Smooth muscle cell (in vitro differentiated cells): Measurements from ENCODE around the gene GASK1A. TPM values are rescaled to one million over a fixed set of nuclear protein-coding genes. Genes with fewer than 3 reads are reported as not detected.

Source experiments
- DNase-seq: peaks from one replicate; lab custom pipeline; 2025; ENCODE audit not compliant: unreplicated experiment; lab: John Stamatoyannopoulos, UW
- H2AFZ ChIP-seq: fragments of 200-600 bp; sonication (generic); 2 replicates; pipeline ENCODE4 v1.6.0; 2016; ENCODE audit warnings: antibody characterized with exemption, low read depth, mild to moderate bottlenecking
- H3F3A ChIP-seq: fragments of 200-600 bp; sonication (generic); 2 replicates; pipeline ENCODE4 v1.6.0; 2017; ENCODE audit warnings: antibody characterized with exemption, low read depth
- H3K27ac ChIP-seq: fragments of 200-600 bp; sonication (generic); 2 replicates; pipeline ENCODE4 v1.5.1; 2016; ENCODE audit warnings: low read depth, mild to moderate bottlenecking
- H3K27me3 ChIP-seq: fragments of 200-600 bp; sonication (generic); 2 replicates; pipeline ENCODE4 v1.6.1; 2016; ENCODE audit warnings: low read depth, mild to moderate bottlenecking
- H3K36me3 ChIP-seq: fragments of 200-600 bp; sonication (generic); 2 replicates; pipeline ENCODE4 v1.5.1; 2016; ENCODE audit warnings: low read depth
- H3K4me1 ChIP-seq: fragments of 200-600 bp; sonication (generic); 2 replicates; pipeline ENCODE4 v1.5.1; 2016; ENCODE audit warnings: low read depth
- H3K4me2 ChIP-seq: fragments of 200-600 bp; sonication (generic); 2 replicates; pipeline ENCODE4 v1.6.0; 2016; ENCODE audit warnings: mild to moderate bottlenecking
- H3K4me3 ChIP-seq: fragments of 200-600 bp; sonication (generic); 2 replicates; pipeline ENCODE4 v1.5.1; 2016; ENCODE audit warnings: mild to moderate bottlenecking
- H3K79me2 ChIP-seq: fragments of 200-600 bp; sonication (generic); 2 replicates; pipeline ENCODE4 v1.6.0; 2016; ENCODE audit warnings: low read depth, mild to moderate bottlenecking
- H3K9ac ChIP-seq: fragments of 200-600 bp; sonication (generic); 2 replicates; pipeline ENCODE4 v1.6.0; 2016; ENCODE audit warnings: low read depth
- H3K9me3 ChIP-seq: fragments of 200-600 bp; sonication (generic); replicated peaks from 2 replicates; pipeline ENCODE4 v1.5.1; 2016; ENCODE audit warnings: low read depth
- H4K20me1 ChIP-seq: fragments of 200-600 bp; sonication (generic); 2 replicates; pipeline ENCODE4 v1.6.0; 2016; ENCODE audit warnings: low read depth
- WGBS: methylation state at CpG from one replicate; pipeline ENCODE4 v1.1.7; 2016; ENCODE audit warnings: low lambda C conversion rate; 5-methylcytosine and 5-hydroxymethylcytosine counted together
- polyA plus RNA-seq: library from polyadenylated mRNA; unstranded; fragments of >200 nt; fragmentation: Nextera tagmentation; extraction: Ambion mirVana; gene quantifications from 2 replicates; pipeline ENCODE4 v1.2.1, GENCODE V29; 2016
- total RNA-seq: library from RNA; depleted of rRNA; stranded (reverse); fragments of >200 nt; gene quantifications from 2 replicates; pipeline ENCODE4 v1.2.3, GENCODE V29; 2014
- TF ChIP-seq, protein P1 (sequence below): fragments of 200-600 bp; sonication (generic); IDR thresholded peaks from 2 replicates; pipeline ENCODE4 v1.5.1; 2017; ENCODE audit warnings: borderline replicate concordance, mild to moderate bottlenecking, antibody characterized with exemption; ENCODE audit not compliant: insufficient read depth, poor library complexity, severe bottlenecking

The GASK1A gene
- total and polyA plus RNA-seq, 2 experiments from 2014 or later: 0.76 TPM; not detected in 1

DNA sequence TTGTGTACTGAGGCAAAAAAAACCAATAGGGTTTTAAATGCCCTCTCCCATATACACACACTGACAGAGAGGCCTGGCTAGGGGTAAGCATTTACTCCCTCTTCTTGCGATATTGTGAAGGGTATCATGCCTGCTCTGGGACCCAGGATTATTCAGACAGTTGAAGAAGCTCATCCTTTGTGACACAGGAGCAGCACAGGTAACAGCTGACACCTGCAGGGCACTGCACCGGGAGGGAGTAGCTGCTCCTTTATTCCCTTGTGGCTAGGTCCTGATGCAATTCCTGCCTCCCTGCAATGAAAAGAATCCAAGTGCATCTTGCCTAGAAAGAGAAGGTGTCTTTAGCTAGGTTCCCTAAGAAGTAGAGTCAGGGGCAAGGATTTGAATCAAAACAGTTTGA is 103.3 kb downstream of the GASK1A start:
- Histone ChIP-seq H3K27me3 (no peaks in the 10 kb centered on the region), H3K4me3 (no peak overlapping the region), H3F3A (no peaks in the 10 kb centered on the region), H3K9me3 (no peaks in the 10 kb centered on the region), H2AFZ (no peak overlapping the region), H3K9ac (no peak overlapping the region), H4K20me1 (no peaks in the 10 kb centered on the region), H3K4me1 (no peaks in the 10 kb centered on the region), H3K36me3 (no peaks in the 10 kb centered on the region), H3K4me2 (no peak overlapping the region), H3K79me2 (no peaks in the 10 kb centered on the region), H3K27ac (no peak overlapping the region)
- WGBS: 100% methylated on average over 2 of the region's 2 CpGs
- DNase-seq: no peak
- TF ChIP-seq, protein P1, sequence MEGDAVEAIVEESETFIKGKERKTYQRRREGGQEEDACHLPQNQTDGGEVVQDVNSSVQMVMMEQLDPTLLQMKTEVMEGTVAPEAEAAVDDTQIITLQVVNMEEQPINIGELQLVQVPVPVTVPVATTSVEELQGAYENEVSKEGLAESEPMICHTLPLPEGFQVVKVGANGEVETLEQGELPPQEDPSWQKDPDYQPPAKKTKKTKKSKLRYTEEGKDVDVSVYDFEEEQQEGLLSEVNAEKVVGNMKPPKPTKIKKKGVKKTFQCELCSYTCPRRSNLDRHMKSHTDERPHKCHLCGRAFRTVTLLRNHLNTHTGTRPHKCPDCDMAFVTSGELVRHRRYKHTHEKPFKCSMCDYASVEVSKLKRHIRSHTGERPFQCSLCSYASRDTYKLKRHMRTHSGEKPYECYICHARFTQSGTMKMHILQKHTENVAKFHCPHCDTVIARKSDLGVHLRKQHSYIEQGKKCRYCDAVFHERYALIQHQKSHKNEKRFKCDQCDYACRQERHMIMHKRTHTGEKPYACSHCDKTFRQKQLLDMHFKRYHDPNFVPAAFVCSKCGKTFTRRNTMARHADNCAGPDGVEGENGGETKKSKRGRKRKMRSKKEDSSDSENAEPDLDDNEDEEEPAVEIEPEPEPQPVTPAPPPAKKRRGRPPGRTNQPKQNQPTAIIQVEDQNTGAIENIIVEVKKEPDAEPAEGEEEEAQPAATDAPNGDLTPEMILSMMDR: no peak

- Histone ChIP-seq H3K79me2 (no peaks in the 10 kb centered on the region), H3K4me1 (no peaks in the 10 kb centered on the region), H3K27ac (peak overlapping the region; percentile 37), H4K20me1 (no peaks in the 10 kb centered on the region), H3K4me2 (no peak overlapping the region), H3K9ac (no peak overlapping the region), H3K36me3 (no peaks in the 10 kb centered on the region), H3K4me3 (no peak overlapping the region), H3K9me3 (no peaks in the 10 kb centered on the region), H3K27me3 (no peaks in the 10 kb centered on the region), H2AFZ (no peak overlapping the region), H3F3A (no peaks in the 10 kb centered on the region)
- 67% methylated on average over 6 of the region's 6 CpGs for WGBS
- TF ChIP-seq, protein P1: no peak
- DNase-seq: no peak
Observed at GRCh38 chr3:43086460-43087165, 107.5 kb downstream of the GASK1A start.

DNA sequence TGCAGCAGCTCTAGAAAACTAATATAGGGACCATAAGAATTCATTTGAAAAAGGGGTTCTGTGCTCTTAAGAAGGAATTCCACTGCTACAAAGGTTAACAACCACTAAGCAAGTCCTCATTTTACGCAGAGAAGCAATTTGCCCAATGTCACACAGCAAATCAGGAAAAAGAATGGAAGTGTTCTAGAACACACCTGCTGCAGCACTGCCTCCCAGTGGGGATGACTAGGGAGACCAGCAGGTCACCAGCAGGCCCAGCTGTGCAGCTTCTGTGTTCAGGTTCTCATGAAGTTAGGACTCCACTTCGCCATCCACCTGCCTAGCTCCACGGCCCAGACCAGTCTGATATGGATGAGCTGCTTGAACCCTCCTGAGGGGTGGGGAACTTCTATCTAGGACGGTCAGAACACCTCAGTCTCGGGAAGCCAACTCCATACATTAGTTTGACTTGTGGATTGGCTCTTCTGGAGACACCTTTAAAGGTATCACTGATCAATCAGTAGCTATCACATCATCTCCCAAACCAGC is 108.2 kb downstream of the GASK1A start:
- Histone ChIP-seq H3K27ac (peak overlapping the region; percentile 37), H3K79me2 (no peaks in the 10 kb centered on the region), H3K9me3 (no peaks in the 10 kb centered on the region), H3K4me2 (no peak overlapping the region), H2AFZ (no peak overlapping the region), H3F3A (no peaks in the 10 kb centered on the region), H3K4me3 (no peak overlapping the region), H4K20me1 (no peaks in the 10 kb centered on the region), H3K36me3 (no peaks in the 10 kb centered on the region), H3K27me3 (no peaks in the 10 kb centered on the region), H3K4me1 (no peaks in the 10 kb centered on the region), H3K9ac (no peak overlapping the region)
- TF ChIP-seq, protein P1: no peak
- WGBS: 92% methylated on average over 5 of the region's 5 CpGs
- no peak for DNase-seq

DNA sequence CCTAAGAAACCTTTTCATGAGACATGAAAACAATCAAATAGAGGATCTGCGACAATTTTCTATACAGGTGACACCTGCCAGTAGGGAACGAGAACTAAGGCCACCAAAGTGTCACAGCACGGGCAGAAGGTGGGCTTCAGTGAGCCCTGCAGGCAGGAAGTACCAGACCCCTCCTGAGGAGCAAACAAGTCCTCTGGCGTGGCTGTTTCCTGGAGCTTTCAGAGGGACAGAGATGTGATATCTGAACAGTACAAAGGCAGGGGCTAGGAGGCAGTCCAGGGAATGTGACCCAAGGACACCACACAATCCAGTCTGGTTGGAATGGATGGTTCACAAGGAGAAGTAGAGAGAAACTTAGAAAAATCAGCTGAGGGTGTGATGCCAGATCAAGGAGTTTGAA is 110.0 kb downstream of the GASK1A start:
- H3K79me2 ChIP-seq: no peaks in the 10 kb centered on the region

More for the DNA sequence above, 110.0 kb downstream of the GASK1A start:
- Histone ChIP-seq H3K27ac (no peak overlapping the region), H3K36me3 (no peaks in the 10 kb centered on the region), H2AFZ (no peak overlapping the region), H4K20me1 (peaks cover 4% of the 10 kb centered on the region), H3K4me1 (peaks cover 2% of the 10 kb centered on the region), H3K4me3 (no peak overlapping the region), H3F3A (no peaks in the 10 kb centered on the region), H3K9ac (no peak overlapping the region), H3K27me3 (no peaks in the 10 kb centered on the region), H3K9me3 (no peaks in the 10 kb centered on the region), H3K4me2 (no peak overlapping the region)
- TF ChIP-seq, protein P1: no peak
- DNase-seq: no peak
- 98% methylated on average over 4 of the region's 4 CpGs for WGBS
